GM12878 (cell line): Measurements from ENCODE around the gene GFRA1. TPM values are rescaled to one million over a fixed set of nuclear protein-coding genes. Genes with fewer than 3 reads are reported as not detected.

ENCODE experiments used
- ATAC-seq: fragments of 200-7000 bp; cut with Tn5 transposase; 3 replicates; pipeline ENCODE4 v1.9.1; 2020; ENCODE audit warnings: mild to moderate bottlenecking, moderate library complexity
- BruUV-seq: library from RNA; stranded (reverse); fragments of 400-500 nt; replicated peaks from 2 replicates; lab custom pipeline; 2021; lab: Mats Ljungman, UMichigan
- CTCF ChIA-PET: fragments of 300-600 bp; sonication (Branson Sonifier 250); formaldehyde crosslinking; extraction: SDS; loops from one replicate; lab custom pipeline; 2021; ENCODE audit warnings: inconsistent platforms; lab: Yijun Ruan, JAX
- POLR2A ChIA-PET: fragments of 350-600 bp; formaldehyde crosslinking; extraction: SDS; loops from one replicate; lab custom pipeline; 2021; ENCODE audit warnings: inconsistent platforms; lab: Charles Lee
- RAD21 ChIA-PET: fragments of 300-600 bp; sonication (Branson Sonifier 250); formaldehyde crosslinking; loops from one replicate; lab custom pipeline; 2023; ENCODE audit warnings: antibody characterized with exemption; ENCODE audit not compliant: unreplicated experiment; lab: Charles Lee
- SMC1A ChIA-PET: fragments of 300-600 bp; sonication (Branson Sonifier 250); formaldehyde crosslinking; loops from one replicate; lab custom pipeline; 2023; ENCODE audit not compliant: unreplicated experiment, uncharacterized antibody; lab: Charles Lee
- DNase-seq: peaks from one replicate; pipeline ENCODE4 v3.0.0-alpha.2; 2011; ENCODE audit warnings: low read depth, low spot score
- FAIRE-seq: peaks from 3 replicates; lab custom pipeline; 2011; peaks lifted over from hg19 to GRCh38; lab: Jason Lieb, UNC
- H2AFZ ChIP-seq: 2 replicates; pipeline ENCODE4 v1.6.0; 2011; ENCODE audit warnings: low read depth, low read length, control low read depth; ENCODE audit not compliant: control insufficient read depth
- H3K27ac ChIP-seq: 2 replicates; pipeline ENCODE4 v1.5.1; 2011; ENCODE audit warnings: control low read depth; ENCODE audit not compliant: control insufficient read depth, insufficient read depth
- H3K27me3 ChIP-seq, 2 experiments: replicated peaks in 1 of 2; 2 replicates each; pipeline versions ENCODE4 v1.6.0 to v1.6.1; 2011; ENCODE audit warnings: low read length in 1 of 2; ENCODE audit not compliant: control insufficient read depth in 2 of 2, insufficient read depth in 2 of 2
- H3K36me3 ChIP-seq, 2 experiments: 2 replicates each; pipeline ENCODE4 v1.5.1; 2011; ENCODE audit warnings: low read length in 1 of 2; ENCODE audit not compliant: control insufficient read depth in 2 of 2, insufficient read depth in 2 of 2
- H3K4me1 ChIP-seq: 2 replicates; pipeline ENCODE4 v1.6.1; 2011; ENCODE audit warnings: mild to moderate bottlenecking, low read length, moderate library complexity, mixed read lengths; ENCODE audit not compliant: control insufficient read depth, insufficient read depth
- H3K4me2 ChIP-seq: 2 replicates; pipeline ENCODE4 v1.6.0; 2011; ENCODE audit warnings: control low read depth; ENCODE audit not compliant: control insufficient read depth, insufficient read depth
- H3K4me3 ChIP-seq: fragments of 200-600 bp; sonication (generic); 2 replicates; pipeline ENCODE4 v1.5.1; 2016
- H3K79me2 ChIP-seq: 2 replicates; pipeline ENCODE4 v1.6.0; 2011; ENCODE audit warnings: low read length; ENCODE audit not compliant: control insufficient read depth, insufficient read depth
- H3K9ac ChIP-seq: 2 replicates; pipeline ENCODE4 v1.8.0; 2011; ENCODE audit warnings: low read length, control low read depth, mixed read lengths; ENCODE audit not compliant: control insufficient read depth, insufficient read depth
- H3K9me3 ChIP-seq: replicated peaks from 3 replicates; pipeline ENCODE4 v1.5.1; 2011; ENCODE audit warnings: mild to moderate bottlenecking, low read length; ENCODE audit not compliant: control insufficient read depth, insufficient read depth
- H4K20me1 ChIP-seq: 2 replicates; pipeline ENCODE4 v1.6.0; 2011; ENCODE audit not compliant: control insufficient read depth, insufficient read depth
- CEBPZ ChIP-seq: fragments of 150-350 bp; IDR thresholded peaks from 2 replicates; pipeline ENCODE4 v1.6.1; 2016; ENCODE audit warnings: low read depth, low read length
- MLLT1 ChIP-seq: fragments of 450-650 bp; IDR thresholded peaks from 2 replicates; pipeline ENCODE4 v1.6.1; 2016; ENCODE audit warnings: mild to moderate bottlenecking
- SIX5 ChIP-seq: IDR thresholded peaks from 2 replicates; pipeline ENCODE4 v1.6.1; 2011; ENCODE audit warnings: mild to moderate bottlenecking, low read depth, low read length, moderate library complexity; ENCODE audit not compliant: severe bottlenecking
- WGBS: methylation state at CpG from one replicate; pipeline ENCODE4 v1.1.6; 2016; ENCODE audit warnings: low lambda C conversion rate; ENCODE audit not compliant: insufficient replicate concordance, insufficient coverage; ENCODE audit errors: missing lambda C conversion rate; 5-methylcytosine and 5-hydroxymethylcytosine counted together
- in situ Hi-C: fragments of 300-500 bp; cut with MboI; formaldehyde crosslinking; loops from 9 replicates; pipeline ENCODE4 v1.14.3; 2018; ENCODE audit warnings: mixed read lengths
- intact Hi-C: fragments of 100-400 bp; cut with micrococcal nuclease; formaldehyde crosslinking; loops from one replicate; pipeline ENCODE4 v1.14.2; 2022; ENCODE audit not compliant: unreplicated experiment
- polyA plus RNA-seq, 11 experiments: library from polyadenylated mRNA; depleted of rRNA in 4 of 11; unstranded in 6 of 11; stranded (reverse) in 5 of 11; fragments of >200 nt; fragmentation: Nextera tagmentation in 4 of 11; fragmentation: Illumina TruSeq in 1 of 11; extraction: Ambion mirVana in 4 of 11; extraction: Trizol in 1 of 11; gene quantifications; 1 replicate in 1 of 11; 2 replicates in 10 of 11; pipeline versions ENCODE4 v1.2.1 to v1.2.3, GENCODE V29; 2011 to 2016; ENCODE audit warnings: inconsistent platforms in 2 of 11, missing spikeins in 2 of 11, low read depth in 1 of 11
- total RNA-seq, 4 experiments: library from RNA; depleted of rRNA in 3 of 4; stranded (reverse); fragments of >200 nt in 3 of 4; fragmentation: Illumina TruSeq in 1 of 4; extraction: Trizol in 1 of 4; gene quantifications; 2 replicates each; pipeline versions ENCODE4 v1.2.1 to v1.2.3, GENCODE V29; 2013 to 2021

Gene GFRA1
- total and polyA plus RNA-seq, 10 of the 15 experiments (the other 5 are each of a cell fraction or from before 2014, with no cell fraction given) = 0.05 to 0.19 TPM; not detected in 8

GRCh38 chr10:116182426-116182825 is 90.6 kb downstream of the GFRA1 start:
- ChIA-PET POLR2A (no interaction called here), SMC1A (no interaction called here), CTCF (no interaction called here), RAD21 (no interaction called here)
- Histone ChIP-seq H4K20me1 (no peaks in the 10 kb centered on the region; the same call in 1 of the 2 replicates), H3K9ac (no peak overlapping the region), H3K79me2 (no peaks in the 10 kb centered on the region), H3K4me2 (no peak overlapping the region), H3K4me1 (no peaks in the 10 kb centered on the region), H3K9me3 (no peaks in the 10 kb centered on the region), H3K4me3 (no peak overlapping the region), H3K27me3 (no peaks in the 10 kb centered on the region; a peak in 1 of 4 replicates), H3K36me3 (no peaks in the 10 kb centered on the region), H3K27ac (no peak overlapping the region), H2AFZ (no peak overlapping the region)
- WGBS = 25% methylated on average over 2 of the region's 2 CpGs
- BruUV-seq = no TSS peak
- intact Hi-C loops = no loop called here
- DNase-seq (no peak), ATAC-seq (no peak), FAIRE-seq (no peak)
- TF ChIP-seq MLLT1 (no peak), SIX5 (no peak), CEBPZ (no peak)
- in situ Hi-C loops = no loop called here
